Thyroid gland (tissue), 4 donors: ENCODE results near the gene PIWIL1. TPM values are rescaled to one million over a fixed set of nuclear protein-coding genes. Genes with fewer than 3 reads are reported as not detected.

ENCODE experiments used
- DNase-seq, 2 donors: peaks; one replicate each; pipeline ENCODE4 v3.0.0-alpha.2; 2019
- H3K27ac ChIP-seq, 3 donors: fragments of 200-600 bp; sonication (generic); 1 replicate in 2 of 3; 2 replicates in 1 of 3; pipeline ENCODE4 v1.5.1; 2016 to 2019; ENCODE audit warnings: mild to moderate bottlenecking in 1 of 3, moderate library complexity in 1 of 3
- H3K27me3 ChIP-seq: fragments of 200-600 bp; sonication (generic); one replicate; pipeline ENCODE4 v1.5.1; 2019
- H3K36me3 ChIP-seq, 2 donors: fragments of 200-600 bp; sonication (generic); one replicate each; pipeline ENCODE4 v1.5.1; 2016 to 2019
- H3K4me1 ChIP-seq, 2 donors: fragments of 200-600 bp; sonication (generic); one replicate each; pipeline ENCODE4 v1.5.1; 2017 to 2019
- H3K4me3 ChIP-seq, 3 donors: fragments of 200-600 bp; sonication (generic); replicated peaks in 1 of 3; 1 replicate in 2 of 3; 2 replicates in 1 of 3; pipeline ENCODE4 v1.5.1; 2016; ENCODE audit warnings: mild to moderate bottlenecking in 1 of 3
- H3K9me3 ChIP-seq: fragments of 200-600 bp; sonication (generic); one replicate; pipeline ENCODE4 v1.5.1; 2017
- POLR2A ChIP-seq, 2 donors: fragments of 450-650 bp; IDR thresholded peaks; one replicate each; pipeline ENCODE4 v1.6.1; 2017; ENCODE audit warnings: antibody characterized with exemption in 2 of 2, mild to moderate bottlenecking in 2 of 2, moderate library complexity in 1 of 2
- WGBS, 2 donors: methylation state at CpG; one replicate each; pipeline ENCODE4 v1.1.5; 2017; 5-methylcytosine and 5-hydroxymethylcytosine counted together
- intact Hi-C: fragments of 100-400 bp; cut with DNase I; formaldehyde crosslinking; loops from one replicate; pipeline ENCODE4 v1.15.1; 2023
- total RNA-seq, 4 donors: library from RNA; depleted of rRNA; stranded (reverse); fragments of >200 nt; gene quantifications; one replicate each; pipeline ENCODE4 v1.2.3, GENCODE V29; 2016
- TF ChIP-seq, protein P1 (sequence below), 6 experiments: fragments of 200-600 bp in 3 of 6; fragments of 450-650 bp in 3 of 6; sonication (generic) in 3 of 6; IDR thresholded peaks; one replicate each; pipeline ENCODE4 v1.5.1; 2016 to 2019; ENCODE audit warnings: antibody characterized with exemption in 6 of 6, mild to moderate bottlenecking in 2 of 6, inconsistent platforms in 1 of 6, moderate library complexity in 1 of 6

The PIWIL1 gene
- total RNA-seq, 4 donors from 2014 or later: 0.22 to 1.5 (median 0.67) TPM; not detected in 1

DNA sequence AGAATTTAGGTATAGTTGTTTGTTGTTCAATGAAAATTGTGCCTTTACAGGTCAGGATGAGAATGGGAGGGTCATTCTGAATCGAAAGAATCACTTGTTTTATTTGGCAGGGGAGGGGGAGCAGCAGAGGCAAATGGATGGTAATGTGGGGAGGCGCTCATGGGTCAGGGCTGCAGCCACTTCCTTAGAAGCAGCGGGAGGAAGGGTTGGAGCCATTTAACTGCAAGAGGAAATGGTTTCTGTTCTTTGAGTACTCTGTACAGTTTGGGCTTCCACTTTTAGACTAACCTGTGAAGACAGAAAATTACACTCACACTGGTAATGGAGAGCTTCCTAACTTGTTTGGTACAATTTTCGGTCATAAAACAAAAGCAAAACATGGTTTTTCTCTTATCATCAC lies 57.2 kb downstream of the PIWIL1 start:
- WGBS, 2 donors: 61 to 62% methylated on average over 4 of the region's 4 CpGs
- TF ChIP-seq, protein P1, sequence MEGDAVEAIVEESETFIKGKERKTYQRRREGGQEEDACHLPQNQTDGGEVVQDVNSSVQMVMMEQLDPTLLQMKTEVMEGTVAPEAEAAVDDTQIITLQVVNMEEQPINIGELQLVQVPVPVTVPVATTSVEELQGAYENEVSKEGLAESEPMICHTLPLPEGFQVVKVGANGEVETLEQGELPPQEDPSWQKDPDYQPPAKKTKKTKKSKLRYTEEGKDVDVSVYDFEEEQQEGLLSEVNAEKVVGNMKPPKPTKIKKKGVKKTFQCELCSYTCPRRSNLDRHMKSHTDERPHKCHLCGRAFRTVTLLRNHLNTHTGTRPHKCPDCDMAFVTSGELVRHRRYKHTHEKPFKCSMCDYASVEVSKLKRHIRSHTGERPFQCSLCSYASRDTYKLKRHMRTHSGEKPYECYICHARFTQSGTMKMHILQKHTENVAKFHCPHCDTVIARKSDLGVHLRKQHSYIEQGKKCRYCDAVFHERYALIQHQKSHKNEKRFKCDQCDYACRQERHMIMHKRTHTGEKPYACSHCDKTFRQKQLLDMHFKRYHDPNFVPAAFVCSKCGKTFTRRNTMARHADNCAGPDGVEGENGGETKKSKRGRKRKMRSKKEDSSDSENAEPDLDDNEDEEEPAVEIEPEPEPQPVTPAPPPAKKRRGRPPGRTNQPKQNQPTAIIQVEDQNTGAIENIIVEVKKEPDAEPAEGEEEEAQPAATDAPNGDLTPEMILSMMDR (IDR thresholded peaks at IDR 0.05): no peak
- TF ChIP-seq POLR2A (IDR thresholded peaks at IDR 0.05): no peak
- no peak overlapping the region for H3K4me3 ChIP-seq

DNA sequence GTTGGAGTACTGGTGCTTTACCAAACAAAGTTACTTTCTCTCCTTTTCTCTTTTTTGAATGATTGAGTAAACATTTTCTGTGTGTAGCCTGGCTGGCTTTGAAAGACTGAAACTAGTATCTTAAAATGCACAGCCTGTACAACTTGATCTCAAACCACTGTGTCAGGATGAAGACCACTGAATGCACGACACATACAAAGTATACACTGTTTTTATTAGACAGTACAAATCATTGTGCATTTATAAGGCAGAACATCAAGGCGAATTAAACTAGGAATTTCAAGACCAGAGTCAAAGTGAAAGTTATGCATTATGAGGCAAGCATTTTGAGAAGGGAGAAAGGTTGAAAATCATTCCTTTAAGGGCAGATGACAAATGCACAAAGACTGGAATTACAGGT lies 59.0 kb downstream of the PIWIL1 start:
- H3K27ac ChIP-seq: peak overlapping the region in 2 of 3 donors; percentile 56 to 66
- H3K36me3 ChIP-seq: no peaks in the 10 kb centered on the region
- no peaks in the 10 kb centered on the region for H3K9me3 ChIP-seq
- no peak for TF ChIP-seq POLR2A (IDR thresholded peaks at IDR 0.05)
- TF ChIP-seq, protein P1 (IDR thresholded peaks at IDR 0.05): no peak
- H3K4me1 ChIP-seq: peaks cover 15 to 19% of the 10 kb centered on the region in 2 donors
- intact Hi-C loops: no loop called here
- 54 to 71% methylated on average over 2 of the region's 2 CpGs for WGBS, 2 donors
- DNase-seq: no peak
- H3K27me3 ChIP-seq: no peaks in the 10 kb centered on the region
- H3K4me3 ChIP-seq: no peak overlapping the region

More for the DNA sequence above, 57.2 kb downstream of the PIWIL1 start:
- Histone ChIP-seq H3K9me3 (no peaks in the 10 kb centered on the region), H3K27ac (no peak overlapping the region), H3K4me1 (peaks cover 15 to 19% of the 10 kb centered on the region in 2 donors), H3K27me3 (no peaks in the 10 kb centered on the region), H3K36me3 (no peaks in the 10 kb centered on the region)
- DNase-seq: no peak
- intact Hi-C loops: no loop called here

DNA sequence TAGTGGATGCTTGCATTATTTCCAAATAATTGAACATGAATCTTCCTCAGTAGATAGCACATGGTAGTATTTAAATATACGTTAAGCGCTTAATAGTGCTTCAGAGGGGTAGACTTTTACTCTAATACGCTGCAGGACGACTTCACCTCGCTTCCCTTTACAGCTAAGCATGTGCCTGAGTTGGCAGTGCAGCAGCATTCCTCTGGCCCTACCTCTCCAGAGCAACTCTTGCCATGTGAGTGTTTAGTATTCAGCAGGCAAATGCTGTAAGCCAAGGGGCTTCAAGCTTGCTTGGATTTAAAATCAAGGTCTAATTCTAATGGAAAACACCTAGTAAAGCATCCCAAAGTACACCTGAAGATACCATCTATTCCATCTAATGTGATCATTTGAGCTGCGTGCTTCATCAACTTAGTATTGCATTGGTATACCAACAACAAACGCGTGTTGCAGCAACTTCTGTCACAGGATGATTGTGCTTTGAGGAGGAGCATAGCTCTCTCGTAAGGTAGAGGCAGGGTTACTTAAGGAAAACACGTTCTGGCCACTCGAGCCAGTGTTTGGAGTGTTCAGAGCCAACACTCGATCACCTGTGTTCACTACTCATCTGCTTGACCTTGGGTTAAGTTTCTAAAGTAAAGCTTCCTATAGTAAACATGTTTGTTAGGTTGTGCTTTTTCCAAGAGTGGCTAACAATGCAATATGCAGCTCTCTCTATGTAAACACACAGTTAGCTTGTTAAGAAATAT lies 60.6 kb downstream of the PIWIL1 start:
- Histone ChIP-seq H3K27me3 (no peaks in the 10 kb centered on the region), H3K4me3 (no peak overlapping the region), H3K9me3 (no peaks in the 10 kb centered on the region), H3K27ac (peak overlapping the region; percentile 56 to 66 (median 64)), H3K4me1 (peaks cover 15 to 19% of the 10 kb centered on the region in 2 donors), H3K36me3 (no peaks in the 10 kb centered on the region)
- intact Hi-C loops: no loop called here
- peak; percentile 72 to 82 for DNase-seq
- WGBS, 2 donors: 25 to 42% methylated on average over 12 of the region's 12 CpGs
- TF ChIP-seq, protein P1 (IDR thresholded peaks at IDR 0.05): no peak
- TF ChIP-seq POLR2A (IDR thresholded peaks at IDR 0.05): no peak

DNA sequence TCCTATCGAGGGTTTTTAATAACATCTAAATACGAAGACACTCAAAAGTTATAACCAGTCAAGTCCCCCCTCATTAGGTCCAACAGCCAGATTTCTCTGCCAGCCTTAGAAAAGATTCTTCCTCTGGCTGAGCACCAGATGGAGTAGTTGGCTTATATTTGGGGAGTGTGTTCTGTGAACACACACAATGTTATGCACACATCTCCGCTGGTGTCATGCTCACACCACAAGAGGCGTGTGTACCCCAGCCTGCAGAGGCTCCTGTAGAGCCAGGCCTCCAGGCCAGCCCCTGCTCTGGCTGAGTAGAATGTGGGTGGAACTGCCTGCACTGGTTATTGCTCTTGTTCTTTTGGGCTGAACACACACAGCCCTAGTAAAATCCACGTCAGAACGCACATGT lies 64.0 kb downstream of the PIWIL1 start:
- no peak overlapping the region for H3K4me3 ChIP-seq
- 74 to 81% methylated on average over 6 of the region's 6 CpGs for WGBS, 2 donors
- intact Hi-C loops: no loop called here
- H3K9me3 ChIP-seq: no peaks in the 10 kb centered on the region
- peaks cover 15 to 19% of the 10 kb centered on the region in 2 donors for H3K4me1 ChIP-seq
- no peaks in the 10 kb centered on the region for H3K27me3 ChIP-seq
- no peaks in the 10 kb centered on the region for H3K36me3 ChIP-seq
- H3K27ac ChIP-seq: no peak overlapping the region
- TF ChIP-seq, protein P1 (IDR thresholded peaks at IDR 0.05): peak in 4 of 6 experiments; percentile 36 to 63 (median 50)
- no peak for TF ChIP-seq POLR2A (IDR thresholded peaks at IDR 0.05)
- no peak for DNase-seq

DNA sequence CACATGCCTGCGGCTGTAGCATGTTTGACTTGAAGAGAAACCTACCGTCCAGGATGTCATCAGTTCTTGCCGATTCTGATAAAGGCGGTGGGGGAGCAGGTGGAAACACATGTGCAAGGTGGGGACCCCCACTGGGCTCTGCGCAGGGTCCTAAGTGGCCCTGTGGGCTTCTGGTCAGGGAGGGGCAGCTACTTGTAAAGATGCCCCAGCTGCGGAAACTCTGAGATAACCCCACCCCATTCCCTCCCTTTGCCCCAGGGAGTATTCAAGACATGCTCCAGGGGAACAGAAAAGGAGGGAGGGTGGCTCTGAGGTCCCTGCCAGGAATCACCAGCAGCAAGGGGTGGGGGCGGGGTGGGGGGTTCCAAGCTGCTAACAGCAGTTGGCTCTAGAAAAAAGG lies 67.6 kb downstream of the PIWIL1 start:
- Histone ChIP-seq H3K9me3 (no peaks in the 10 kb centered on the region), H3K27ac (no peak overlapping the region), H3K4me1 (no peaks in the 10 kb centered on the region), H3K27me3 (no peaks in the 10 kb centered on the region), H3K36me3 (no peaks in the 10 kb centered on the region), H3K4me3 (no peak overlapping the region)
- DNase-seq: no peak
- WGBS, 2 donors: 71 to 72% methylated on average over 7 of the region's 7 CpGs
- no peak for TF ChIP-seq POLR2A (IDR thresholded peaks at IDR 0.05)
- TF ChIP-seq, protein P1 (IDR thresholded peaks at IDR 0.05): no peak
- intact Hi-C loops: no loop called here
